Measurements from ENCODE around the gene ANKRD2.
"Not testable (repeated sequence)": the region's sequence is repeated elsewhere in the genome, so short reads cannot be mapped to it uniquely, and the experiment has no call there.

Gene ANKRD2

DNA sequence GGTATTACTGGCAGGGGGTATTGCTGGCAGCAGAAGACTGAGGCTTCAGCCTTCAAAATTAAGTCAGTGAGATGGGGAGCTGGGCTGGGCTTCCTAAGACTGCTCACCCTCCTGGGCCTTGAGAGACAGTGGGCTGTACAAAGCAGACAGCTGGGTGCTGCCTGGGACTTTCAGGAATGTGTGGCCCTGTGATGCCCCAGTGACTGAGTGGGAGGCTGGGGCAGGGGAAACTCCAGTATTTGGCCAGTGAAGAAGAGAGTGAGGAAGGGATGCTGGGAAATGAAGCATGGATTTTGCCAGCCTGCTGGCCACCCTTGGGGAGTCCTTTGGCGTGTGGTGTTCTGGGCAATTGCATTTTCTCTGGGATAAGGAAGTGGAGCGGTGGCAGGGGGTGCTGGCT, 442 bp downstream of the ANKRD2 start:
- DNase-seq: no peak

DNA sequence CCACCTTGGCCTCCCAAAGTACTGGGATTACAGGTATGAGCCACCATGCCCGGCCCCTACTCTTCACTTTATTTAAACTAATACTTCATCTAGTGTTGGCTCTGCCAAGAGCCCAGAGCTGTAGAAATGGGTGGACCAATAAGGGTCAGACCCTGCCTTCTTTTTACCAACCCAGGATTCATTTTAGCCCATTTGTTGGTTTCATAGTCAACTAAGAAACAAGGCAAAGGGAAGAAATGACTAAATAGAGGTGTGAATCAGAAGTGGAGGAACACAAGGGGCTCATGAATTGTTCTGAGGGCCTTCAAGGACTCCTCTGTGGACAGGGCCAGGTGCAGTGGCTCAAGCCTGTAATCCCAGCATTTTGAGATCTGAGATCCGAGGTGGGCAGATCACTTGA, 1.1 kb downstream of the ANKRD2 start:
- DNase-seq: no peak

- no peak for DNase-seq
These were observed 2.0 kb downstream of the ANKRD2 start for GRCh38 chr10:97574374-97575126.

GRCh38 chr10:97575127-97575668, 2.6 kb downstream of the ANKRD2 start:
- DNase-seq: no peak

GRCh38 chr10:97576487-97576886, 3.9 kb downstream of the ANKRD2 start:
- not testable (repeated sequence) for DNase-seq

GRCh38 chr10:97577701-97578100, 5.1 kb downstream of the ANKRD2 start:
- no peak for DNase-seq

- DNase-seq: no peak
These were observed 5.7 kb downstream of the ANKRD2 start for GRCh38 chr10:97578171-97578844.

DNA sequence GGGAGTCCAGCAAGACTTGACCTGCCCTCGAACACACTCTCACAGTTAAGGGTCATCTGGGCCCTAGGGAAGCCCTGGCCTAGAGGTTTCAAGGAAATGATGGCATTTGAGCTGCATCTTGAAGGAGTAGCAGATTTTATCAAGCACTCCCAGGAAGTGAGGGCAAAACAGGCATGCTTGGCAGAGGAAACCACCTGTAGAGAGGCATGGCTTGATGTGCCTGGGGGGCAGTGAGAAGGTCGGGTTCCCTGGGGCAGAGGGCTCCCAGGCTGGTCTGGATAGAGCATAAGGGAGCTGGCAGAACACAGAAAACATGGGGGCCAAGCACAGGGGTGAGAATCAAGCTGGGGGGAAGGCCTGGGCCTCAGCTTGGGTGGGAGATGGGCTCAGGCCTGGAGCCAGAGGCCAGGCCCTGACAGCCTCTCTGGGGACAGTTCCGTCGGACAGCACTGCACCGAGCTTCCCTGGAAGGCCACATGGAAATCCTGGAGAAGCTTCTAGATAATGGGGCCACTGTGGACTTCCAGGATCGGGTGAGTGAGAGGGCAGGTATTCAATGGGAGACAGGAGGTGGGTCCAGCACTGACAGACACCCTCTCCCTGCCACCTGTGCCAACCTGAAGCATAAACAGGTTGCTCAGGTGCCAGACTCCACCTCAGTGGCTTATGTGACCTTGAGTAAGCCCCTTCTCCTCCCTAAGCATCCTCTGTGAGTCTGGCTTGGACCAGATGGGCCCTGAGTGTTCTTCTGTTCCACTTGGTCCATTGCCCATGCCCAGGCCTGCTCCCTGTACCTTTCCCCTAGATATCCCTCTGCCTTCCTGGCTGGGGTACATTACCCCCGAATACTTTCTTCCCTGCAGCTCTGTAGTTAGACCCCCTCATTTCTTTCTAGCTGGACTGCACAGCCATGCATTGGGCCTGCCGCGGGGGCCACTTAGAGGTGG, 8.1 kb downstream of the ANKRD2 start:
- DNase-seq: no peak

DNA sequence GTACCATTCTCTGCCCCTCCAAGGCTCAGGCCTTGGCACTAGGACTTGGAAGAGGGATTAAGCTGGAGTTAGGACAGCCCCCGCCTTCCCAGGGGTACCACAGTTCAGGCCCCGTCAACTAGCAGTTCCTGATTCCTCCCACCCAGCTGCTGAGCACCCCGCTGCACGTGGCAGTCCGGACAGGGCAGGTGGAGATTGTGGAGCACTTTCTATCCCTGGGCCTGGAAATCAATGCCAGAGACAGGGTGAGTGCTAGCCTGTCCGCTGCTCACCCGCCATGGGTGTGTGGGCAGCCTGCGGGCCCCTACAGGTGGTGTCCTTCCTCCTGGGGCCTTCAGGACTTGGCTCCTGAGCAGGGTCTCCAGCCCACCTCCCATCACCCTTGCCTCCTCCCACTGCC, 9.6 kb downstream of the ANKRD2 start:
- DNase-seq: no peak

GRCh38 chr10:97583476-97583875, 10.9 kb downstream of the ANKRD2 start:
- DNase-seq: no peak

- DNase-seq: no peak
These were observed 11.7 kb downstream of the ANKRD2 start, which contains the start of gene HOGA1 for GRCh38 chr10:97584060-97584797. Gene HOGA1, plus strand, starts transcription at chr10:97584389. Its CDS starts 315 bp downstream, at chr10:97584704.

- DNase-seq: no peak
These were observed 12.3 kb downstream of the ANKRD2 start for GRCh38 chr10:97584798-97585438.

- DNase-seq: no peak
These were observed 12.8 kb downstream of the ANKRD2 start for GRCh38 chr10:97585439-97585811.

- no peak for DNase-seq
These were observed 14.6 kb downstream of the ANKRD2 start for GRCh38 chr10:97587183-97587582.

DNA sequence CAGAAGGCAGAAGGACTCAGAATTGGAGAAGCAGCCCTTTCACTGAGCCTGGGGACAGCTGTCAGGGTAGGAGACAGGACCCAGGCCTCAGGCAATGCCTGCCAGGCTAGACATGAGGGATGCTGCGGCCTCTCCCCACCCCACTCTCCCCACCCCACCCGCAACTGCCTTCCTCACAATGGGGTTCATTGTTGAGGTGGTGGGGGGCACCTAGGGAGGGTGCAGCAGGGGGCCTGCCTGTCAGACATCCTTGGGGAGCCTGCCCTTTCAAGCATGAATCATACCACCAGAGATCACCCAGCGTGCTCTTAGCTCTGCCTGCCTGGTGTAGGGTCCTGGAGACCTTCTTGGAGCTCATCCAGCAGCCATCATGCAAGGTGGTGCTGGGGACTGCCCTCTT, 16.9 kb downstream of the ANKRD2 start, which contains the start of gene C10orf62:
TSS of gene C10orf62 (plus strand) at position 243 of the 400 bp plus-strand sequence. CDS start 177 bp downstream, outside the sequence.
- DNase-seq: no peak

GRCh38 chr10:97590082-97590747, 17.6 kb downstream of the ANKRD2 start:
- DNase-seq: no peak

DNA sequence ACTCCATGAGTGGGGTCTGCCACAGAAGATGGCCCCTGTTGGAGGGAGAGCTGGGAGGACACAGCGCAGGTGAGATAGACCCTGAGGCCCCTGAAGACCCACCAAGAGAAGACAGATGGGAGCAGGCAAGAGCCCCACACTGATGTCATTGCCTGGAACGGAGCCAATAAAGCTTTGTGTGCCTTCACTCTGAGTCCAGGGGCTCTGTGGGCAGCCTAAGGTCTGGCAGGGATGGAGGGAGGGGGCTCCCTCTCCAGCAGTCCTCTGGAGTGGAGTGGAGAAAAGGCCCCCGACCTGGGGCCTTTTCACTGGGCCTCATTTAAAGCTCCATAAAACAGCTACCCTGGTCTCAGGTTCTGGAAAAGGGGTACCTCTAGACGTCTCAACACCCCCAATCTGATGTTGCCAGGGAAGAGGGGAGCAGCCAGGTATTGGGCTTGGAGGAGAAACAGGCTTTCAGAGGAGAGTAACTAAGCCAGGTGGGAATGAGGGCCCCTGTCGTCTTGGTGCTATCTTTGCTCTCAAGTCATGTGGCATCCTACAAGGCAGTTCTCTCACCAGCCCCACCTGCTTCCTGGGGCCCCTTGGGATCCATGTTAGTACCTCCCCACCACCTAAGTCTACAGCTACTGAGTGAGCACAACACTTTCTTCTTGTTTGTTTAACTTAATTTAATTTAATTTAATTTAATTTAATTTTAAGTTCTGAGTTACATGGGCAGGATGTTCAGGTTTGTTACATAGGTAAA, 18.3 kb downstream of the ANKRD2 start:
- DNase-seq: no peak

DNA sequence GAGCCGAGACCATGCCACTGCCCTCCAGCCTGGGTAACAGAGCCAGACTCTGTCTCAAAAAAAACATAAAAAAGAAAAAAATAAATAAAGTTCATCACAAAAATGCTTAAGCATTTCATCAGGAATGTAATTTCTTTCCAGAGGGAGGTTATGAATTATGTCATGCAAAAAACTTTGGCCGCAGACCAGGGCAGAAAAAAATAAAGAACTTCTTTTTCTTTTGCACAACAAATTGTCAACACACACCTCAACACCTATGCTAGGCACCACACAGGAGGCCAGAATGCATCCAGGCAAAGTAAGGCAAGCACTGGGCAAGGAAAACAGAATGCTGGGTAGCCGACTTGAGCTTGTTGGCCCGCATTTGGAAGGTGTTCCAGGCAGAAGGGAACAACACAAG, 20.8 kb downstream of the ANKRD2 start:
- no peak for DNase-seq

DNA sequence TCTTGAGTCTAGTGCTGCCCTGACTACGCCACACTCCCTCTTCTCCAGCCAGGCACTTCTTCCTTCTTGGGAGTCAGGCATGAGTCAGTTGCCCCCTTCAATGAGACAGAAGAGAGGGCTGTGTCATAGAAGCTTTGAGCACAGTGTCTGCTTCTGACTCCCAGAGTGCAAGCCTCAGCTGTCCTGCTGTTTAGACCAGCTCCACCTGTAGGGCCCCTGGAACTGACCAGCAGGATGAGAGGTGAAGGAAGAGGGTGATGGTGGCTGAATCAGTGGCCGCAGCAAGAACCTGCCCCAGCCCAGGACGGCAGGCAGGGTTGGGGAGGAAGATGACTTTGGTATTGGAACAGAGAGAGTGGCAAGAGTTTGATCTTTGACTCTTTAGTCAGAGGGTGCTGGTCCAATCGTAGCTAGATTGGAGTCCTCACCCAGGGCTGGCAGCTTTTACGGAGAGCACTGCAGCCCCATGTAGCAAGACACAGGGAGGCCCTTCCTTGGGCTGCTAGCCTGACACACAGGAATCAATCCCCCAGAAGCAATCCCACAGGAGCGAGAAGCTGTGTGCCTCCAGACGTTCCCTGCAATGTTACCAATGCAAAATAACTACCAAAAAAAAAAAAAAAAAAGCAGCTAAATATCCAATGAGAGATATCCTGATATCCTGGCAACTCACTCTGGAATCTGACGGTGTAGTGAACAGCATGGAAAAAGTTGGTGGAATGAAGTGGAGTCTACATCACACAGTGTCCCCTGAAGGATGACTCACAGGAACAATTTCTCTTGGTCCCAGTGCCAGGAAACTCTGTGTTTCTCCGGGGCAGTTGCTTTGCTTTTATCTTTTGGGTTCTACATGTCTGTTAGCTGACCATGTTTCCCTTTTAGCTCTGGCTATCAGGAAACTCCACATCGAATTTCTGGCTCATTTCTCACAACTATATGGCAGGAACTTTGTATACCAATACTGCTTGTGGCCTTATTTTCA, 23.8 kb downstream of the ANKRD2 start:
- DNase-seq: no peak
